ENCODE measurements around the gene ATP13A4.

DNA sequence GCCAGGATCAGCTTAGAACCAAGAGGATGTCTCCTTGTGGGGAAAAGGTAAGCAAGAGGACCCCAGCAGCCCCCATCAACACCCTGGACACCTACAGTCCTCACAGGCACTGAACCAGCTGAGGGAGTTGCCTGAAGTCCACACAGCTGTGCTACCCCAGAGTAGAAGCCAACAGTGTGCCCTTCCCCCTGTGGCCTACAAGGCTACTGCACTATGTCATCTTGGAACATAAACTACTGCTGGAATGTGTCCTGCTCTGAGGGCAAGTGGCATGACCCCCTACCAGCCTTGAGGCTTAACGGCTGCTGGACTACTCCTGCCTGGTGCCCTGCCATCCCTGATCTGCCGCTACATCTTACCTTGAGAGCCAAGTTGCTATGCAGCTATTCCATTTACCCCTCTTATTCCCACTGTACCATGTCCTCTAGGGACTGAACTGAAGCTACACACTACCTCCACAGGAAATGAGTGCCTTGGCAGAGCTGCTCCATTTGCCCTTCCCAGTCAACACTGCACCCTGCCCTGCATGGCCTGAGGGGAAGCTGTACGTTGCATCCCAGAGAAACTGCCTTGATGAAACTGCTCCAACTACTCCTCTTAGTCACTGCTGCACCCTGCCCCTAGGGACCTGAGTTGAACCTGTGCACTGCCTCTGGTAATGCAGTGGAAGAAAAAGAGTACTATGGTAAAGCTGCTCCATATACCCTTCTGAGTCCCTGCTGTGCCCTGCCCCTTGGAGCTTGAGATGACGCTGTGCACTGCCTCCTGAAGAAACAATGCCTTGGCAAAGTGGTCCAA, 135.9 kb downstream of the ATP13A4 start:
- TF ChIP-seq, protein P1, sequence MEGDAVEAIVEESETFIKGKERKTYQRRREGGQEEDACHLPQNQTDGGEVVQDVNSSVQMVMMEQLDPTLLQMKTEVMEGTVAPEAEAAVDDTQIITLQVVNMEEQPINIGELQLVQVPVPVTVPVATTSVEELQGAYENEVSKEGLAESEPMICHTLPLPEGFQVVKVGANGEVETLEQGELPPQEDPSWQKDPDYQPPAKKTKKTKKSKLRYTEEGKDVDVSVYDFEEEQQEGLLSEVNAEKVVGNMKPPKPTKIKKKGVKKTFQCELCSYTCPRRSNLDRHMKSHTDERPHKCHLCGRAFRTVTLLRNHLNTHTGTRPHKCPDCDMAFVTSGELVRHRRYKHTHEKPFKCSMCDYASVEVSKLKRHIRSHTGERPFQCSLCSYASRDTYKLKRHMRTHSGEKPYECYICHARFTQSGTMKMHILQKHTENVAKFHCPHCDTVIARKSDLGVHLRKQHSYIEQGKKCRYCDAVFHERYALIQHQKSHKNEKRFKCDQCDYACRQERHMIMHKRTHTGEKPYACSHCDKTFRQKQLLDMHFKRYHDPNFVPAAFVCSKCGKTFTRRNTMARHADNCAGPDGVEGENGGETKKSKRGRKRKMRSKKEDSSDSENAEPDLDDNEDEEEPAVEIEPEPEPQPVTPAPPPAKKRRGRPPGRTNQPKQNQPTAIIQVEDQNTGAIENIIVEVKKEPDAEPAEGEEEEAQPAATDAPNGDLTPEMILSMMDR (optimal IDR thresholded peaks at IDR 0.05 in 1 of 3, IDR thresholded peaks at IDR 0.05 in 1 of 3, conservative IDR thresholded peaks at IDR 0.05 in 1 of 3; ENCODE audit: extremely low read depth in 1 of 3, insufficient read depth in 2 of 3, low read length in 3 of 3) = no peak
- no peak for TF ChIP-seq EZH2 (IDR thresholded peaks at IDR 0.05; ENCODE audit: low read length)

Measured in keratinocyte (primary cell).